ENCODE results near the gene MAST2.

MAST2 gene

GRCh38 chr1:45820788-45821187 is 17.4 kb downstream of the MAST2 start:
- TF ChIP-seq CTCF (IDR thresholded peaks at IDR 0.05; ENCODE audit: control extremely low read depth, extremely low read depth, low read depth, missing control alignments): no peak
- ChIA-PET CTCF (no interaction called here), POLR2A (interaction anchor here (0.7 kb wide), 2 partner anchors 227 to 343 kb away, joined by 3 to 4 read pairs; no protein-coding TSS in a partner anchor)
- no peak for DNase-seq (ENCODE audit: extremely low spot score)

GRCh38 chr1:45822644-45823043 is 19.2 kb downstream of the MAST2 start:
- ChIA-PET CTCF (interaction anchor here (1.0 to 1.7 kb wide), 4 partner anchors 8 to 90 kb away, joined by 3 to 4 read pairs (median 4); no protein-coding TSS in a partner anchor), POLR2A (no interaction called here)
- DNase-seq (ENCODE audit: extremely low spot score): no peak
- no peak for TF ChIP-seq CTCF (IDR thresholded peaks at IDR 0.05; ENCODE audit: control extremely low read depth, extremely low read depth, low read depth, missing control alignments)

DNA sequence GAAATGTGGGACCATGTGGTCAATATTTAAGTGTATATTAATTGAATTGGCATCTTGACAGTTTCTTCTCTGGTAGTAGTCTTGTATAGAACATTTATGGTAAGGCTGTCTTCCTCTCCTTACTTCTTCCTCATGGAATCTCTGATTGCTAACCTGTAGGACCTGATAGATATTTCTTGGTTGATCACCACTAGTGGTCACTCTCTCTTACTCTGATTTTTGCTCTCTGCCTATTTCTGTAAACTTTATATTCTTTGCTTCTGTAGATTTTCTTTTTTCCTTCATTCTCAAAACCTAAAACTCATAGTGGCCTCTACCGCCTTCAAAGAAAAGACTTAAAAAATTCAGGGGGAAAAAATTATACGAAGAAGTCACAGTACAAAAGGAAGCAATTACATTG is 21.2 kb downstream of the MAST2 start:
- DNase-seq (ENCODE audit: extremely low spot score): no peak
- no peak for TF ChIP-seq CTCF (IDR thresholded peaks at IDR 0.05; ENCODE audit: control extremely low read depth, extremely low read depth, low read depth, missing control alignments)
- ChIA-PET CTCF (interaction anchor here (1.3 kb wide), 1 partner anchor 18 kb away, joined by 4 read pairs; no protein-coding TSS in a partner anchor), POLR2A (no interaction called here)

- TF ChIP-seq CTCF (IDR thresholded peaks at IDR 0.05; ENCODE audit: control extremely low read depth, extremely low read depth, low read depth, missing control alignments): no peak
- ChIA-PET POLR2A (no interaction called here), CTCF (no interaction called here)
- no peak for DNase-seq (ENCODE audit: extremely low spot score)
These were observed 23.8 kb downstream of the MAST2 start for GRCh38 chr1:45827256-45827655.

- no peak for DNase-seq (ENCODE audit: extremely low spot score)
- CTCF ChIA-PET: no interaction called here
- POLR2A ChIA-PET: no interaction called here
- no peak for TF ChIP-seq CTCF (IDR thresholded peaks at IDR 0.05; ENCODE audit: control extremely low read depth, extremely low read depth, low read depth, missing control alignments)
These were observed 25.4 kb downstream of the MAST2 start for GRCh38 chr1:45828841-45829240.

GRCh38 chr1:45833361-45833760 is 29.9 kb downstream of the MAST2 start:
- ChIA-PET POLR2A (no interaction called here), CTCF (no interaction called here)
- no peak for DNase-seq (ENCODE audit: extremely low spot score)
- TF ChIP-seq CTCF (IDR thresholded peaks at IDR 0.05; ENCODE audit: control extremely low read depth, extremely low read depth, low read depth, missing control alignments): no peak

DNA sequence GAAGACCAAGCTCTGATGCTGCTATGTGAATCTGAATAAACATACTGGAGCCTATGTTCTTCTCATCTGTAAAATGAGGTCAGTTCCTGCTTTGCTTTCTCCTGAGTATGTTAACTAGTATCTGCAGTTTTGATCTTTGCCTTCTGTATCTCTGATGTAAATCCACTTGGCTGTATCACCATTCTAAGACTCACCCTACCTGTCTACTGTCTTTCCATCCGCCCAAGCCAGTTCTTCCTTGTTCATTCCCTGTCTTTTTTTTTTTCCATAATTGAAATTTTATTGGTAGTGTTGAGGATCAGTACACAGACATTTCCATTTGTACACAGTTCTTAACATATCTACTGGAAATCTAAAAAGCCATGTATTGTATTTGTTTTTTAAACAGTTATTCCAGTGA is 31.3 kb downstream of the MAST2 start:
- no peak for DNase-seq (ENCODE audit: extremely low spot score)
- ChIA-PET POLR2A (no interaction called here), CTCF (no interaction called here)
- TF ChIP-seq CTCF (IDR thresholded peaks at IDR 0.05; ENCODE audit: control extremely low read depth, extremely low read depth, low read depth, missing control alignments): no peak
